C4-2B (cell line): Measurements from ENCODE around the gene LRRTM4.

Experiments
- ZFX ChIP-seq: fragments of 450-650 bp; IDR thresholded peaks from 2 replicates; pipeline ENCODE4 v1.6.1; 2017
- TF ChIP-seq, protein P1 (sequence below): fragments of 450-650 bp; conservative IDR thresholded peaks from 2 replicates; pipeline ENCODE4 v1.5.1; 2017; ENCODE audit warnings: mild to moderate bottlenecking

DNA sequence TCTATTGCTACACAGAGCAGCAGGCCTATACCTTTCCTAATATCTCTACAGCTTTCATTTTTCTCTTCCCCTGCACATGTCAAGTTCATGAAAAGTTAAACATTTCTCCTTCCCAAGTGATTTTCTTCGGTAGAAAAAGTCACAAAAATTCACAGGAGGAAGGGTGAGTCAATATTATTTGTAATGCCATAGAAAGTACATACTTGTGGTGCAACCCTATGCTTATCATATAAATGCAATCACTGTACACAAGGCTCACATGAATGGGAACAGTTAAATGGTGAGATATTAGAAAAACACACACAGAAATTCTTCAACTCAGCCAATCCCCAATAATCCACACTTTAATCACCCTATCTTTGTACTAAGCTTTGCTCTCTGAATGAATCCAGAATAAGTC lies 651.6 kb downstream of the LRRTM4 start:
- TF ChIP-seq, protein P1, sequence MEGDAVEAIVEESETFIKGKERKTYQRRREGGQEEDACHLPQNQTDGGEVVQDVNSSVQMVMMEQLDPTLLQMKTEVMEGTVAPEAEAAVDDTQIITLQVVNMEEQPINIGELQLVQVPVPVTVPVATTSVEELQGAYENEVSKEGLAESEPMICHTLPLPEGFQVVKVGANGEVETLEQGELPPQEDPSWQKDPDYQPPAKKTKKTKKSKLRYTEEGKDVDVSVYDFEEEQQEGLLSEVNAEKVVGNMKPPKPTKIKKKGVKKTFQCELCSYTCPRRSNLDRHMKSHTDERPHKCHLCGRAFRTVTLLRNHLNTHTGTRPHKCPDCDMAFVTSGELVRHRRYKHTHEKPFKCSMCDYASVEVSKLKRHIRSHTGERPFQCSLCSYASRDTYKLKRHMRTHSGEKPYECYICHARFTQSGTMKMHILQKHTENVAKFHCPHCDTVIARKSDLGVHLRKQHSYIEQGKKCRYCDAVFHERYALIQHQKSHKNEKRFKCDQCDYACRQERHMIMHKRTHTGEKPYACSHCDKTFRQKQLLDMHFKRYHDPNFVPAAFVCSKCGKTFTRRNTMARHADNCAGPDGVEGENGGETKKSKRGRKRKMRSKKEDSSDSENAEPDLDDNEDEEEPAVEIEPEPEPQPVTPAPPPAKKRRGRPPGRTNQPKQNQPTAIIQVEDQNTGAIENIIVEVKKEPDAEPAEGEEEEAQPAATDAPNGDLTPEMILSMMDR: no peak
- no peak for TF ChIP-seq ZFX
